ENCODE results near the gene GAREM2. TPM values are rescaled to one million over a fixed set of nuclear protein-coding genes. Genes with fewer than 3 reads are reported as not detected.

Gene GAREM2
- total RNA-seq, 1 donor from 2014 or later, result 27.5 TPM

GRCh38 chr2:26216587-26216986, 43.7 kb downstream of the GAREM2 start:
- H3K27ac Mint-ChIP-seq, result no peak overlapping the region
- no peaks in the 10 kb centered on the region for H3K27me3 Mint-ChIP-seq (ENCODE audit: low read depth)
- H3K36me3 Mint-ChIP-seq, result peaks cover 62% of the 10 kb centered on the region
- no peak for TF ChIP-seq CTCF (IDR thresholded peaks at IDR 0.05; ENCODE audit: unreplicated experiment)
- H3K9me3 Mint-ChIP-seq, result peaks cover 18% of the 10 kb centered on the region
- H3K4me3 Mint-ChIP-seq, result no peak overlapping the region
- DNase-seq (ENCODE audit: low spot score in 2 of 2, unreplicated experiment in 2 of 2), result no peak
- H3K4me1 Mint-ChIP-seq, result no peaks in the 10 kb centered on the region

- no peak for DNase-seq (ENCODE audit: low spot score in 2 of 2, unreplicated experiment in 2 of 2)
- H3K36me3 Mint-ChIP-seq, result peaks cover 59% of the 10 kb centered on the region
- peaks cover 18% of the 10 kb centered on the region for H3K9me3 Mint-ChIP-seq
- no peak overlapping the region for H3K4me3 Mint-ChIP-seq
- H3K4me1 Mint-ChIP-seq, result no peaks in the 10 kb centered on the region
- no peak overlapping the region for H3K27ac Mint-ChIP-seq
- no peaks in the 10 kb centered on the region for H3K27me3 Mint-ChIP-seq (ENCODE audit: low read depth)
- TF ChIP-seq CTCF (IDR thresholded peaks at IDR 0.05; ENCODE audit: unreplicated experiment), result no peak
Observed at GRCh38 chr2:26217720-26218119, 44.8 kb downstream of the GAREM2 start.

GRCh38 chr2:26223018-26223417, 50.1 kb downstream of the GAREM2 start:
- Mint-ChIP-seq H3K27ac (no peak overlapping the region), H3K4me1 (no peaks in the 10 kb centered on the region), H3K27me3 (ENCODE audit: low read depth) (no peaks in the 10 kb centered on the region), H3K9me3 (peaks cover 16% of the 10 kb centered on the region), H3K4me3 (no peak overlapping the region), H3K36me3 (peaks cover 49% of the 10 kb centered on the region)
- DNase-seq (ENCODE audit: low spot score in 2 of 2, unreplicated experiment in 2 of 2), result no peak
- TF ChIP-seq CTCF (IDR thresholded peaks at IDR 0.05; ENCODE audit: unreplicated experiment), result no peak

- peaks cover 13% of the 10 kb centered on the region for H3K9me3 Mint-ChIP-seq
- DNase-seq (ENCODE audit: low spot score in 2 of 2, unreplicated experiment in 2 of 2), result no peak
- H3K4me1 Mint-ChIP-seq, result no peaks in the 10 kb centered on the region
- peaks cover 50% of the 10 kb centered on the region for H3K36me3 Mint-ChIP-seq
- H3K27ac Mint-ChIP-seq, result no peak overlapping the region
- H3K27me3 Mint-ChIP-seq (ENCODE audit: low read depth), result no peaks in the 10 kb centered on the region
- no peak for TF ChIP-seq CTCF (IDR thresholded peaks at IDR 0.05; ENCODE audit: unreplicated experiment)
- no peak overlapping the region for H3K4me3 Mint-ChIP-seq
Observed at GRCh38 chr2:26224095-26224494, 51.2 kb downstream of the GAREM2 start.

DNA sequence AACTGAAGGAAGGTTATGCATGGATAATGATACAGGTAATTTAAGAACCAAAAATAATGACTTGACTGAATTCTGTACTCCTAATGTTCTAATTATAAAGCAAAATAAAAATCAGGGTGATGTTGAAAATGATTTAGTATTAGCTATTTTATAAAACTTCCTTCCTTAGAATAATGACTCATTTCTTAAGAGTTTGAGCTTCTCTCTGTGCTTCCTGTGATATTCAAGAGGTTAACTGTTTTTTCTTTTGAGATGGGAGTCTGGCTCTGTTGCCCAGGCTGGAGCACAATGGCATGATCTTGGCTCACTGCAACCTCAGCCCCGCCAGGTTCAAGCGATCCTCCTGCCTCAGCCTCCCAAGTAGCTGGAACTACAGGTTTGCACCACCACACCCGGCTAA, 56.7 kb downstream of the GAREM2 start:
- H3K27ac Mint-ChIP-seq, result no peak overlapping the region
- no peaks in the 10 kb centered on the region for H3K4me1 Mint-ChIP-seq
- H3K4me3 Mint-ChIP-seq, result no peak overlapping the region
- H3K36me3 Mint-ChIP-seq, result peaks cover 54% of the 10 kb centered on the region
- TF ChIP-seq CTCF (IDR thresholded peaks at IDR 0.05; ENCODE audit: unreplicated experiment), result no peak
- no peak for DNase-seq (ENCODE audit: low spot score in 2 of 2, unreplicated experiment in 2 of 2)
- H3K27me3 Mint-ChIP-seq (ENCODE audit: low read depth), result no peaks in the 10 kb centered on the region
- H3K9me3 Mint-ChIP-seq, result peaks cover 13% of the 10 kb centered on the region

DNA sequence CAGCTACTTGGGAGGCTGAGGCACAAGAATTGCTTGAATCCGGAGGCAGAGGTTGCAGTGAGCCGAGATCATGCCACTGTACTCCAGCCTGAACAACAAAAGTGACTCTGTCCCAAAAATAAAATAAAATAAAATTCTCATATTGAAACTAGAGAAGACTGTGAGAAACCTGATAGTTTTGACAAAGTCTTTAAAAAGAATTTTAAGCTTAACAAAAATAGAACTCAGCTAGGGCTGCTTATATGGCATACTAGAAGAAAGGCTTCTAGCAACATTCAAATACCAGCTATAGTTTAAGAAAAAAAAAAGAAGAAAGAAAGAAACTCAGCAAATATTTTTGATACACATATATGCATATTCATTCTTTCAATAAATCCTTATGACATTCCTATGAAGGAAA, 57.9 kb downstream of the GAREM2 start:
- Mint-ChIP-seq H3K36me3 (peaks cover 58% of the 10 kb centered on the region), H3K4me3 (no peak overlapping the region), H3K27me3 (ENCODE audit: low read depth) (no peaks in the 10 kb centered on the region), H3K9me3 (peaks cover 12% of the 10 kb centered on the region), H3K27ac (no peak overlapping the region), H3K4me1 (no peaks in the 10 kb centered on the region)
- no peak for DNase-seq (ENCODE audit: low spot score in 2 of 2, unreplicated experiment in 2 of 2)
- no peak for TF ChIP-seq CTCF (IDR thresholded peaks at IDR 0.05; ENCODE audit: unreplicated experiment)
